UCSD-AML1 (cell line): Measurements from ENCODE around the gene NFKB1.

Experiments
- DNase-seq: peaks from one replicate; lab custom pipeline; 2025; ENCODE audit not compliant: unreplicated experiment; lab: John Stamatoyannopoulos, UW

The NFKB1 gene

DNA sequence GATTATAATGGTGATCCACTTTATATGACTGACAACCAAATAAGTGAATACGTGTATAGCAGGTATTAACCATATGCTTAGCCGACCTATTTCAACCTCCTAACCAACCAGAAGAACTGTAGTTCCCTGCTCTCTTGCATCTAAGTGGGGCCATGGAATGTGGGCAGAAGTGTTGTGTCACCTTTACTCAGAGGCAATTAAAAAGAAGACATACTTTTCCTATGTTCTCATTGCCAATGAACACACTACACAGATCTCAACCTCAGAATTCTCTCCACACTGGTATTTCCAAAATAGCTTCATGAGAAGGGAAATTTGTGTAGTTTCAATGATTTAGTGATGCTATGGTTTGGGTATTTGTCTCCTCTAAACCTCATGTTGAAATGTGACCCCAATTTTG lies 3.2 kb upstream of the NFKB1 start:
- DNase-seq = no peak

DNA sequence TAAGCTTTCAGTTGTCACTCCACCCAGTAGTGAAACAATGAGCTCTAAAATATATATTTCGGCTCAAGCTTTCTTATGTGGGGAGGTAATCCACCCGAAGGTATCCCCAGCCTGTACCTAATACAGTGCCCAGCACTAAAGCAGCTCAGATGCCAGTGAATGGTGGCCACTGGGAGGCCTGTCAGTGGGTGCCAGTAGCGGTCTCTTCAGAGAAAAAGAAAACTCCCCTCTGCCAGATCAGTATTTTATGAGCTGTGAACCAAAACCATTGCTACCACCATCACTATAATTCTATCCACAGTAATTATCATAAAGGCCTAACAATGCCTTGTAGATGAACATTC lies 835 bp upstream of the NFKB1 start:
- peak; percentile 16 for DNase-seq

DNA sequence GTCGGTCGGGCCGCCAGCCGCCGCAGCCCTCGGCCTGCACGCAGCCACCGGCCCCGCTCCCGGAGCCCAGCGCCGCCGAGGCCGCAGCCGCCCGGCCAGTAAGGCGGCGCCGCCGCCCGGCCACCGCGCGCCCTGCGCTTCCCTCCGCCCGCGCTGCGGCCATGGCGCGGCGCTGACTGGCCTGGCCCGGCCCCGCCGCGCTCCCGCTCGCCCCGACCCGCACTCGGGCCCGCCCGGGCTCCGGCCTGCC lies 213 bp downstream of the NFKB1 start:
- DNase-seq = no peak

DNA sequence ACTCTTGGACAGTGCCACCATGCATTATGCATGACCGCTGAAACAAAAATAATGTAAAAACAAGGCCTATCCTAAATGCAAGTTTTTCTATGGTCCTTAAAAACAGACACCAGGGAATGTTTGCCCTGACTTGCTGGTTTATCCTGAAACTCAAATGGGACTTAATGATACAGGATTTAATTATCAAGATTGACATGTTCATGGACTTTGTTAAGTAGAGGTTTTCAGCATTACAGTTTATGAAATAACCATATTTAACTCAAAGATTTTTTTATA lies 1.3 kb downstream of the NFKB1 start:
- DNase-seq = no peak

DNA sequence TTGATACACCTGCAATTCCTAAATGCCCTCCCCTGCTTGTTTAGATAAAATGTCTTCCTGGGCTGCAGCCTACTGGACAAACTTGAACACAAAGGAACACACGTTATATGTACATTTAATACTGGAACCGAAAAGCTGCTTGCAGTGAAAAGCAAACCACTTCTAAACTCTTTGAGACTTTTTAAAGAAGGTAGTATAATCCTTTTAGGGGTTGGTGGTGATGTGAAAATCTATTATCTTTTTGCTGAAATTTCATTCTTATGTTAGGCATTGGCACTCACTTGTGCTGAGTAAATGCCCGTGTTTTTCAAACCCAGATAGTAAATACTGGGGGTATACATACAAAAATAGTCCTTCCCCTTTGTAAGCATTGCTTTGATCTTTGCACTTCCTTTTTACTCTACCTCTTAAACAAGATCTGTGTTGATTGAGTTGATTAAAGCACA lies 2.2 kb downstream of the NFKB1 start:
- no peak for DNase-seq

DNA sequence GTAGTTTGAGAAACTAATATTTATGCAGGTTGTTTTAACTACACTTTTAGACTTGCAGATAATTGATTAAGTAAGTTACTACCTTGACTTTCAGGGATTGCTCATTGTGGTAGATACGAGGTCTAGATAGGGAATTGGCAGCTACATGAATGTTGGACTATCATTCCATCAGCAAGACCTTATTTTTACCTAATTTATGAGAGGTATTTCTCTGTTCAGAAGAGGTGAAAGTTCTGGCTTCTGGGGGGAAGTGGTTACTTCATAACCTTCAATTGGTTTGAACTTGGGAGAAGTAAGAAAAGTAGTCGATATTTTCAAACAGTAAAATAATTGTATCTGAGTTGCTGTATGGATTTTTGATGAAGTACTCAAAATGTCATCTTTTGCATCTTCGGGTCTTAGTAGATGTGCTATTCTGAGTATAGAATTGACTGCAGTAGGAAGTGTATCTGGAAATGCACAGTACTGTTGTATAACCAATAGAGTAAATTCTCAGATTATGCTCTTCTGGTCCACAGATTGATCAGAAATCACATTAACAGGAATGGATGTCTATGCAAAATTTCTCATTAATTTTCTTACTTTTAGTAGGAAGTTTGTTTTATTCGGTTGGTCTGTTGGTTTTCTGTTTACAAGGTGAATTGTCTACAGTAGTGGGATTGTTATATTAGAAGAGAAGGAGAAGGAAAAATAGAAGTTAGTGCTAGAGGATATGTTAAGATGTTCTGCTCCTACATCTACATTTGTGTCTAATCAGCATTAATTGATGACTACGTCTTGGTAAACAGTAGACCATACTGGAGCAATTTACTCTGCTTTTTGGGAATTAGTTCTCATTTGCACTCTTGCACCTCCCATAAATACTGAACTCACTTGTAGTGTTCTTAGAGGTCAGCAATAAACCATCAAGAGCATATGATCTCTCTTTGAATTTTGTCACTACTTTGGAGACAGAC lies 3.0 kb downstream of the NFKB1 start:
- DNase-seq = no peak

DNA sequence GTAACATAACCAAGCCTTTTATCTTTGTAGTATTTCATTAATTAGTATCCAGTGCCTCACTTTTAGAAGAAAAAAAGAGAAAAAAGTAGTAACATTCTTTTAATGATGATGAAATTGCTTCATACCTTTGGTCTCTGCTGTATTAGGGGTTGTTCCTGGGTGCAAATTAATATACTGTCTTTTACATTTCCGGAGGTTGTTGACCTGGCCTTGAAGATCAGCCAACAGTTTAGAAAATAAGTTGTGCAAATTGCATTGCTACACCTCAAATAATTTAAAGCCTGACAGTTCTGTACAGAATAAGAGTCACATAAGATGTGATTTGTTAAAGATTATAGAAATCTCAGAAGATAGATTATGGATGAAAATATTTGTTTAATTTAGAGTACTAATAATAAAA lies 3.8 kb downstream of the NFKB1 start:
- no peak for DNase-seq

DNA sequence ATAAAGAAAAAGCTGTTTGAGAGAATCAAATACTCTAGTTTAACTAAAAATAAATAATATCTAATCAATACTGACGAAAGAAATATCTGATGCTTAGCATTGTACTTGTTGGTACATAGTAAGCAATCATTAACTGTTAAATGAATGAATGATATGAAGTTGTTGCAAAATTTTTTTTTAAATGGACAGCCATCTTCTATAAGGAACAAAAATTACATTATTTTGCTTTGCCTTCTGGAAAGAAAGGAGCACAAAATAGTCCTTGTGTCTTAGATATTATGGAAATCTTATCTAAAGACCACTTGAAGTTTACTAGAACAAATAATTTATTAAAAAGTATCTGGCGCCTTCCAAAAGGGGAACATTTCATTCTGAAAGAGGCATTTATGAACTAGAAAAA lies 4.5 kb downstream of the NFKB1 start:
- DNase-seq = no peak

DNA sequence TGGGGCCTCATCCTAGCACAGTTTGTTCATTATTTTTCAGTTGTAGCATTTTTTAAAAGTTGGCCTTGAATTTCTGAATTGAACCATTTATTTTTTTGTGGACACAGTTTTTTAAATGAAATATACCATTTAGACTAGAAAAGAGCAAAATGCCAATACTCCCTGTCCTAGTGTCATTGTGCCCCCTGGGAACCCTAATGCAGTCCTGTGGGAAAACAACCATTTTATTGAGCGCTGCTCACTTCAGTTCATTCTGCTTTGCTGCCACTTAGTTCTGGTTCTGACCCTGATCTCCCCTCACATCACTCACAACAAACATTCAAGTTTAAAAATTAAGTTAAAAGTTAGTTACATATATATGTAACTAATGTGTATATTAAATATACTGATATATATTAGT lies 5.4 kb downstream of the NFKB1 start:
- no peak for DNase-seq

DNA sequence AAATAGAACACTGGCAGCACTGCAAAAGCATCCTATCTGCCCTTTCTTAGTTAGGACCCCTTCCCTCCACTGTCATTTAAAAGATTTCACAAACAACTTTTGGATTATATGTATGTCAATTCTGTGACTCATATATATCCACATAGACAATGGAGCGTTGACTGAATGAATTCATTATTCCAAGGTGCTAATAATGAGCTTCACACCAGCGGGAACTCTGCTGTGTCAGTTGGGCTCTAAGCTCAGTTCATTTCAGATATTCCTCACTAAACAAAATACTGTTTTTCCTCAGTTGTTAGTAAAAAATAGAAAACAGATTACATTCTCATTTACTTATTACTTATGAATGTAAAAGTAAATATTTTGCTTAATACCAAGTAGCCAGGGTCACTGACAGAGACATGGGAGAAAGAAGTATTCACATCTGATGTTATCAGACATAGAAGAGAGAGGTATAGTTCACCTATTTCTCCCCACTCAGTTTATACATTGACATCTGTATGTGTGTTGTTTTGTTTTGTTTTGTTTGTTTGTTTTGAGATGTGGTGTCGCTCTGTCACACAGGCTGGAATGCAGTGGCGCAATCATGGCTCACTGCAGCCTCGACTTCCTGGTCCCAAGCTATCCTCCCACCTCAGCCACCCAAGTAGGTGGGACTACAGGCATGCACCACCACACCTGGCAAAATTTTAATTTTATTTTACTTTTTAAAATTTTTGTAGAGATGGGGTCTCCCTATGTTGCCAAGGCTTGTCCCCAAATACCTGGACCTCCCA lies 10.9 kb downstream of the NFKB1 start:
- DNase-seq = no peak

DNA sequence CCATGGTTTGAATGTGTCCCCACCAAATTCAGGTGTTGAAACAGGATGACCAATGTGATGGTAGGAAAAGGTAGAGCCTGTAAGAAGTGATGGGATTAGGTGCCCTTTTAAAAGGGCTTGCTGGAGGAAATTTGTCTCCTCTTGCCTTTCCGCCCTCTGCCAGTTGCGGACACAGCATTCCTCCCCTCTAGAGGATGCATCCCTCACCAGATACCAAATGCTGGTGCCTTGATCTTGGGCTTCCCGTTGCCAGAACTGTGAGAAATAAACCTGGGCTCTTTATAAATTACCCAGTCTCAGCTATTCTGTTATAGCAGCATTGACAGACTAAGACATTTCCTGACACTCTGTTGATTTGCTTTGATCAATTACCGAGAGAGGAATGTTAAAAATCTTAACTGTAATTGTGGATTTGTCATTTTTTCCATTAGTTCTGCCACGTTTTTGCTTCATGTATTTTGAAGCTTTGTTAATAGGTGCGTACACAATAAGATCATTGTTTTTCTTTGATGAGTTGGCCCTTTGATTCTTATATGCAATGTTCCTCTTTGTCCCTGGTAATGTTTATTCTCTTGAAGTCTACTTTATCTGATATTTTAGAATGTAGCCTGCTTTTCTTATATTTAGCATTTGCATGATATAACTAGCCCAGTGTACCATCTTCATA lies 13.3 kb downstream of the NFKB1 start:
- no peak for DNase-seq

DNA sequence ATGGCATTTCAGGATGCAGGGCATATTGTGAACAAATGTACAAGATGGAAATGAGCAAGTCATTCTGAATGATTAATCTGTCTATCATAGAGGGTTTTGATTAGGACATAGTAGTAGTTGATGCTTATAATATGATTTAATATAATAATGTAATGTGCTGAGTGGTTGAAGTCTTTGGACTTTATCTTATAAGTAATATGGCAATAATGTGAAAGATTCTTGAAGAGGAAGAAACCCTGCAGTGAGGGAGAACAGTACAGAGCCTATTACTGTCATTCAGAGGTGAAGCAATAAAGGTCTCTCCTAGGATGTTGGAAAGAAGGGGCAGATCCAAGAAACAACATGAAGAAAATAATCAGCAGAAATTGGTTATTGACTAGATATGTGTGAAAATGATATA lies 16.6 kb downstream of the NFKB1 start:
- no peak for DNase-seq

DNA sequence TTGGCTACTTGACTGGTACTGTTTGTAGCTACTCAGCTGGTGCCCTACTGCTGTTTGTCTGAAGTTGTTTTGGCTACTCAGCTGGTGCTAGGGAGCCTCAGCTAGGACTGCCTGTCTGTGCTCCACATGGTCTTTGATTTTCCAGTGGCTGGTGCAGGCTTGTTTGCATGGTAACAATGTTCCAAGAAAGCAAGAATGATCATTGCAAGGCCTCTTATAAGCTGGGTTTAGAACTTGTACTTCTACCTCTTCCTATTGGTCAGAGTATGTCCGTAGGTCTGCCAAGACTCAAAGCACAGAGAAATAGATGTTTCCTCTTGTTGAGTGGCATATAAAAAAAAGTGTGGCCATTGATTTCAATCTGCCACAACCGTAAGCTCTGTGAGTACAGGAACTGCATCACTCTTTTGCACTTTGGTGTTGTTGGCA lies 17.6 kb downstream of the NFKB1 start:
- peak; percentile 7 for DNase-seq

DNA sequence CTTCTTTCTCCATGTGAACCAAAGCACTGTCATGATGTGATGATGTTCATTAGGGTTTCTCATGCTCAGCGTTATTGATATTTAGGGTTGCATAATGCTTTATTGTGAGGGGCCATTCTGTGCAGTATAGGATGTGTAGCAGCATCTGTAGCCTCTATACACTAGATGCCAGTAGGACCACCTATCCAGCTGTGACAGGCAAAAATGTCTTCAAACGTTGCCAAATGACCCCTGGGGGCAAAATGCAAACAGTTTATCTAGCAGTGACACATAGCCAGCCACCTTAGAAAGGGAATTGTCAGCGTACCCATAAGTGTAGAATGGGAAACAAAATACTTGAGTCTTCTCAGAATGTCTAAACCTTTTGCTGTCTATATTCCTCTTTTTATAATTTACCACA lies 18.8 kb downstream of the NFKB1 start:
- DNase-seq = peak; percentile 6

DNA sequence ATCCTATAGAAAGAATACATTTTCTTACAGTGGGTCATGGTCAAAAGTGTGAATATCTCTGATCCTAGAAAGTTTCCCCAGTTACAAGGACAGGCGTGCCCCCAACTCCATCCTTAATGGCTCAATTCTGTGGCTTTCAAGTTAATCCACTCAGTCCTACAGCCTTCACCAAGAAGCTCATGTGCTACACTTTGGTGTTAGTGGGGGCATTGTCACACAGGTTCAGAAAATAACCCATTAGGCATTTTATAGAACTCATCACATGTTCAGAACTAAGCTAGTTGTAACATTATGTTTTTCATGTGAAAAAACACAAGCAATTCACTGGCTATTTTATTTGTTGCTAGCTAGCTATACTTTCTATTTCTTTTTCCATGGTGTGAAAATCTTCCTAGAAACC lies 20.4 kb downstream of the NFKB1 start:
- no peak for DNase-seq

DNA sequence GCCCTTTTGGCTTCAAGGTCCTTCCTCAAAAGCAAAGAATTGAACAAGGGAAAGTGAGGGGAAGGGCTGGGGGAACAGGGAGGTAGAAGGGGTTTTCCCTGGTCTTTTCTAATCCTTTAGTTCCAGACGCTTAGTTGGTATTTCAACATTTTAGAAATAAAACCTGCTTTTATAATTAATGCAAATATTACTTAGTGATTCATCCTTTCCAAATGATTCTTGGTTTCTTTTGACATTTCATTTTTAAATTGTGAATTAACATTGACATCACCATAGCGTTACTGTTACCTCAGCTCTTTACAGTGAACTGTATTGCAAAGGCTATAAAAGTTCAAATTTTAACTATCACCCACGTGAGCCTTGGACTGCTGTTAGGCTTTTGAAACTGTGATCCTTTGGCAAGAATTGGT lies 20.9 kb downstream of the NFKB1 start:
- no peak for DNase-seq

DNA sequence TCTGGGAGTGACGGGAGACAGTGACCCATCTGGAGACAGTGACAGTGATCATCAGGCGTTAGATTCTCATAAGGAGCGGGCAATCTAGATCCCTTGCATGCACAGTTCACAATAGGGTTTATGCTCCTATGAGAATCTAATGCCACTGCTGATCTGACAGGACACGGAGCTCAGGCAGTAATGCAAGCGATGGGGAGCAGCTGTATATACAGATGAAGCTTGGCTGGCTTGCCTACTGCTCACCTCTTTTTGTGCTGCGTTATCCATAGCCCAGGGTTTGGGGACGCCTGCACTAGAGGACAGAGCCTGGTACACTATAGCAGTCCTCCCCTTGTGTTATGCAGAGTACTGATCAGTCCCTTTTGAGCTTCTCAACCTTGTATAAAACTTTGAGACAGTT lies 23.5 kb downstream of the NFKB1 start:
- peak; percentile 13 for DNase-seq

DNA sequence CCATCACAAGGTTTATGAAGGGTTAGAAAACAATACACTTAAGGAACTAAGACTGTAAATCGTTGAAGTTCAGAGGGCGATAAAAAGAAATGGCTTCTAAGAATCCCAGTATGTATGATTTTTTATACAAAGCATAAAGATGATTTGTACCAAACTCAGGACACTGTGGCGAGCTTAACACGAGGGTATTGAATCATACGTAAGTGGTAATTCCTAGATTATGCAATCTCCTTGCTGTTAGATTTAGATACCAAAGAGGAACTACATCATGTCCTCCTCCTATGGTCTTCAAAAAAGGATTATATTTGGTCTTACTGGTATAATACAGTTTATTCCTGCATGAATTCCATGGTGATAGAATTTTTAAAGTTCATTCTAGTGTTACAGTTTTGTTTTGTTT lies 23.9 kb downstream of the NFKB1 start:
- DNase-seq = no peak

DNA sequence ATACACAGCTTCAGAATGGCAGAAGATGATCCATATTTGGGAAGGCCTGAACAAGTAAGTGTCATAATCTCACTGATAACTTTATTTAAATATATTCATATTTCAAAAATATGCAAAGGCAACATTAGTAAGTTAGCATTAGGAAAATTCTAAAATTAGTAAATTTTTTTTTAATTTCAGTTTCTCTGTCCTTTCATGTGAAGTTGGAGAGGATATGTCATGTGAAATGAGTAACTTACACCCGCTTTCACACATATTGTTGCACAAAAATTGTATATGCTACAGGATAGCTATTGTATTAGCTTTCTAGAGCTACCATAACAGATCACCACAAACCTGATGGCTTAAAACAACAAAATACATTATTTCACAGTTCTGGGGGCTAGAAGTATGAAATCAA lies 24.3 kb downstream of the NFKB1 start:
- DNase-seq = no peak

DNA sequence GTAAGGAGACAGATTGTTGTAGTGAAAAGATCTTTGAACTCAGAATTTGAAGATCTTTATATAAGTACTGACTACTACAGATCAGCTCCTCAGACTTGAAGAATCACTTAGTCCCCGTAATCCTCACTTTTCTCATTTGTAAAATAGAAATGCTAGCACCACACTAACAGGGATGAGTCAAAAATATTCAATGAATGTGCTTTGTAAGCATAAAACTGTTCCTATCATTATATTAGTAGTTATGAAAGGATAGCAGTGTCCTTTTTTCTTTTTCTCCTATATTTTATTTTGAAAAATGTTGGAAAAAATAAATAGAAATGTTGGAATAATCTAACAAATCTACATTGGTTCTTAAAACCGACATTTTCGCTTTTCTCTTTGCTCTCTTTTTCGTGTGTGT lies 25.4 kb downstream of the NFKB1 start:
- no peak for DNase-seq

DNA sequence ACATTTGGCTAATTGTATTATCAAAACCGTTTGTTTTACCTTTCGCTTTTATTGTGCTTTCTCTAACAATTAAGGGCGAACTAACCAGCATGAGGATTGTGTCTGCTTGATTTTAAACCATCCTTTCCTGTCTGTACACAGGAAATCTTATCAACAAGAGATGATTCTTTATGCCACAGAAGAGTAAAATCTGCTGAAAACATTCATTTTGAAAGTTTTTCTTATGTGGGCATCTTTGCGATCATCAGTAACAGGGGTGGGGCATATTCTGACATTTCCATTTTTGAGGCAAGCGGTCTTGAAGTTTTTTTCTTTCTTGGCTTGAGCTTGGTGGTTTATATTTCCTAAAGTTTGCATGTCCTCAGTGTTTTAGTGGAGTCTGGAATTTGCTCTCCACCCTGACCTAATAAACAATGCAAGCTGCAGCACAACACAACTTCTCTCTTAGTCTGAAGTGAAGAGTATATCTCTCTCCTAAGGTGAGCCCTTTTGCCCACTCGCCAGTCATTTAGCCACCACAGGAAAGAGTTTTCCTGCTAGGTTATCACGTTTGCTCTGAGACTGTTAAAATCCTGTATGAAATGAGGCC lies 26.6 kb downstream of the NFKB1 start:
- no peak for DNase-seq

DNA sequence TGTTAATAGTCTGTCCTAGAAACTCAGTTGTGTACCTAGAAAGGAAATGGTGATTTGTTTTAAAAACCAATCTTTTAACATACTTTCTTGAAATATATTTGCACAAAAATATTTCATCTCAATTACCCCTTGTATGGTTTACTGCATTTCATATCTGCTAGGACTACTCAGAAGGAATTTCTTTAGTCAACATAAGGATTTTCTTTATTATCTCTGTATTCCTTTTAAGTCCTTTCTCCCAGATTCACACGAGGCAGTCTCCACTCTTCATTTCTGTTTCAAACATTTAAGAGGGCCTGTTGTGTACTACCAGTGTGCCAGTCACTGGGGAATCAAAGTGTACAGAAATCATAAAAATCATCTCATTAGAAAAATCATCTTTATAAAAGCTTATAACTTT lies 28.8 kb downstream of the NFKB1 start:
- DNase-seq = no peak
